ENCODE data around the gene DHPS. TPM values are rescaled to one million over a fixed set of nuclear protein-coding genes. Genes with fewer than 3 reads are reported as not detected.

DHPS gene
- total RNA-seq, 4 donors from 2014 or later: 117 to 139 (median 128) TPM

- Histone ChIP-seq H3K4me1 (peaks cover 0 to 19% (median 12%) of the 10 kb centered on the region in 4 donors), H3K27ac (no peak overlapping the region), H3K9me3 (no peaks in the 10 kb centered on the region), H3K27me3 (no peaks in the 10 kb centered on the region), H3K4me3 (no peak overlapping the region), H3K36me3 (no peaks in the 10 kb centered on the region)
- in situ Hi-C loops (cut with MboI; ENCODE audit: low pct_ligation_motif_present in 1 of 4, low pct_unique_long_range_greater_than_20kb in 1 of 4, low sequenced_read_pairs in 3 of 4) (no loop called here), intact Hi-C loops (cut with DNase I; ENCODE audit: low total_unique reads) (no loop called here)
- TF ChIP-seq POLR2A (IDR thresholded peaks at IDR 0.05) (no peak), CTCF (IDR thresholded peaks at IDR 0.05) (no peak), POLR2AphosphoS5 (IDR thresholded peaks at IDR 0.05) (no peak), EP300 (IDR thresholded peaks at IDR 0.05; ENCODE audit: low read depth) (no peak)
- no peak for DNase-seq
- WGBS, 2 donors (ENCODE audit: low coverage in 1 of 2): 90% methylated on average over 8 of the region's 16 CpGs; no CpG with 5 or more reads in 1 of the 2 donors
Measured at GRCh38 chr19:12694641-12695040, 13.0 kb upstream of the DHPS start.

GRCh38 chr19:12692960-12693359 is 11.3 kb upstream of the DHPS start:
- no peaks in the 10 kb centered on the region for H3K36me3 ChIP-seq
- no peak overlapping the region for H3K4me3 ChIP-seq
- TF ChIP-seq POLR2A (IDR thresholded peaks at IDR 0.05) (no peak), POLR2AphosphoS5 (IDR thresholded peaks at IDR 0.05) (no peak), EP300 (IDR thresholded peaks at IDR 0.05; ENCODE audit: low read depth) (no peak), CTCF (IDR thresholded peaks at IDR 0.05) (no peak)
- intact Hi-C loops (cut with DNase I; ENCODE audit: low total_unique reads) (no loop called here), in situ Hi-C loops (cut with MboI; ENCODE audit: low pct_ligation_motif_present in 1 of 4, low pct_unique_long_range_greater_than_20kb in 1 of 4, low sequenced_read_pairs in 3 of 4) (no loop called here)
- H3K4me1 ChIP-seq: peaks cover 0 to 19% (median 12%) of the 10 kb centered on the region in 4 donors
- H3K27me3 ChIP-seq: no peaks in the 10 kb centered on the region
- no peak overlapping the region for H3K27ac ChIP-seq
- no peaks in the 10 kb centered on the region for H3K9me3 ChIP-seq
- 100% methylated on average over 4 of the region's 5 CpGs; no CpG with 5 or more reads in 1 of the 2 donors for WGBS, 2 donors (ENCODE audit: low coverage in 1 of 2)
- DNase-seq: no peak

GRCh38 chr19:12689581-12690216 is 8.0 kb upstream of the DHPS start:
- intact Hi-C loops (cut with DNase I; ENCODE audit: low total_unique reads): no loop called here
- no peaks in the 10 kb centered on the region for H3K27me3 ChIP-seq
- WGBS, 2 donors (ENCODE audit: low coverage in 1 of 2): 83% methylated on average over 26 of the region's 26 CpGs; no CpG with 5 or more reads in 1 of the 2 donors
- in situ Hi-C loops (cut with MboI; ENCODE audit: low pct_ligation_motif_present in 1 of 4, low pct_unique_long_range_greater_than_20kb in 1 of 4, low sequenced_read_pairs in 3 of 4): no loop called here
- H3K9me3 ChIP-seq: no peaks in the 10 kb centered on the region
- H3K4me3 ChIP-seq: no peak overlapping the region
- no peaks in the 10 kb centered on the region for H3K36me3 ChIP-seq
- DNase-seq: no peak
- no peak for TF ChIP-seq EP300 (IDR thresholded peaks at IDR 0.05; ENCODE audit: low read depth)
- TF ChIP-seq POLR2A (IDR thresholded peaks at IDR 0.05): no peak
- TF ChIP-seq CTCF (IDR thresholded peaks at IDR 0.05): no peak
- no peak for TF ChIP-seq POLR2AphosphoS5 (IDR thresholded peaks at IDR 0.05)
- no peaks in the 10 kb centered on the region for H3K4me1 ChIP-seq
- no peak overlapping the region for H3K27ac ChIP-seq

DNA sequence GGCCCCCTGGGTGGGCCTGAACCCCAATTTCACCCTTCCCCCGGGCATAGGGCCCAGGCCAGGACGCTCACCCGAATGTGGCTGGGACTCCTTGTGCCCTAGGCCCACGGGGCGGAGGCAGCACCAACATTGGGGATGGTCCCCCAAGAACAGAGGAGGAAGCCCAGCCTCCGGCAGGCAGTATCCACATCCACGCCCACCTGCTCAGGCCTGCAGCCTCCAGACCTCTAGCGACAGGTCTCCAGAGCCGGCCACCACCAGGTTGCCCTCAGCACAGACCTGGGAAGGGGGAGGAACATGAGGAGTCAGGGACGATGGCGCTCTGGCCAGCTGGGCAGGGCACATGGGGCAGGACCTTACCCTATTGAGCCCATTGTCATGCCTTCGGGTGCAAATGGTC is 7.3 kb upstream of the DHPS start:
- Histone ChIP-seq H3K27ac (no peak overlapping the region), H3K9me3 (no peaks in the 10 kb centered on the region), H3K4me3 (no peak overlapping the region), H3K4me1 (no peaks in the 10 kb centered on the region), H3K36me3 (no peaks in the 10 kb centered on the region), H3K27me3 (no peaks in the 10 kb centered on the region)
- WGBS, 2 donors (ENCODE audit: low coverage in 1 of 2): 81% methylated on average over 5 of the region's 12 CpGs; no CpG with 5 or more reads in 1 of the 2 donors
- in situ Hi-C loops (cut with MboI; ENCODE audit: low pct_ligation_motif_present in 1 of 4, low pct_unique_long_range_greater_than_20kb in 1 of 4, low sequenced_read_pairs in 3 of 4): no loop called here
- intact Hi-C loops (cut with DNase I; ENCODE audit: low total_unique reads): no loop called here
- no peak for TF ChIP-seq EP300 (IDR thresholded peaks at IDR 0.05; ENCODE audit: low read depth)
- no peak for TF ChIP-seq CTCF (IDR thresholded peaks at IDR 0.05)
- no peak for DNase-seq

Measured in transverse colon (tissue), 4 donors.